DMS153 (cell line): ENCODE results near the gene CPS1.

Experiments
- DNase-seq: peaks from one replicate; lab custom pipeline; 2025; lab: John Stamatoyannopoulos, UW

CPS1 gene

GRCh38 chr2:210681491-210681890, 125.1 kb downstream of the CPS1 start:
- peak; percentile 88 for DNase-seq

DNA sequence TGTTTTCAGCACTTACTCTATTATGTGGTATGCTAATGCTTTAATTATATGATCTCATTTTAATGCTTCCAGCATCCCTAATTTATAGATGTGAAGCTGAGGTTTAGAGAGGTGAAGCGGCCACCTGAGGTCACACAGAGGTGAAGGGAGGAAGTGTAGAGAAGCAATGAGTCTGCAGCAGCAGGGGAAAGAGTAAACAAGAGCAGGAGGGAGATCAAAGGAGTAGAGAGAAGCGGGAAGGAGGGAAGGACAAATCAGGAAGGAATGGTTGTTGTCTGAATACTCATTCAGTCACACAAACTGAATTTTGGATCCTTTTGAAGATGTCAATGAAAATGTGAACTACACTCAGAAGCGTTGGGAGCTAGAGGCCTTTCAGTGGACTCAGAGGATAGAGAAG, 130.0 kb downstream of the CPS1 start:
- no peak for DNase-seq

GRCh38 chr2:210687786-210688470, 131.5 kb downstream of the CPS1 start:
- no peak for DNase-seq

DNA sequence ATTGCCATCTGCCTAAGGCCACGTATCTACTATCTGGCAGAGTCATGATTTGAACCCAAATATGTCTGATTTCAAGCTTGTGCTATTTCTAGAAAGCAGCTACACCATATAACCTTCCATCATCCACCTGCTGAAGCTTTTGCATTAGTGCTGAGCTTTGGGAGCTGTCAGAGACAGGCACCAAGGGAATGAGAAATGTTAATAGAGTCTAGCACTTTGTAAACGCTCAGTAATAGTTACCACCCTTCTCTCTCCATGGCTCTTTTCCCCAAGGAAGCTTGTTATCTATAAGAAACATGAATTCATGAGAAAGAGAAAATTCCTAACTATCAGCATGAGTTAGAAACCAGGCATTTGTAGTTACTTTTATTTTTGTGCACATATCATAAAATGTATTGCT, 151.5 kb downstream of the CPS1 start:
- no peak for DNase-seq

DNA sequence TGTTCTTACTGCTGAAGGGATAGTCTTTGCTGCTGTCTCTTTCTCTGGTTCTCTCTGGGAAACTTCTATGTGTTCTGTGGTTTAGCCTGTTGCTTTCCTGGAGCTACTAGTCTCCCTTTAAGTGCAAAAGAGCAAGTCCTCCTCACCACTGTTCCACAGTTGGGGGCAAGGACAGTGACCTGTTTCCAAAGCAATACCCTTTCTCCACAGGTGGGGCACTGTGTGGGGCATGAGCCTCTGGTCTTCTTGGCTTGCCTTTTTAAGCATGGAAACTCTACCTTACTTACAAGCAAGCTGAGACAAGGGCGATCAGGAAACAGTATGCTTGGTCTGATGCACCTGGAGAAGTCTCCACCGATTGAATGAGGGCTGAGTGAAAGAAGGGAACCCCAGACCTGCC, 156.7 kb downstream of the CPS1 start:
- no peak for DNase-seq

DNA sequence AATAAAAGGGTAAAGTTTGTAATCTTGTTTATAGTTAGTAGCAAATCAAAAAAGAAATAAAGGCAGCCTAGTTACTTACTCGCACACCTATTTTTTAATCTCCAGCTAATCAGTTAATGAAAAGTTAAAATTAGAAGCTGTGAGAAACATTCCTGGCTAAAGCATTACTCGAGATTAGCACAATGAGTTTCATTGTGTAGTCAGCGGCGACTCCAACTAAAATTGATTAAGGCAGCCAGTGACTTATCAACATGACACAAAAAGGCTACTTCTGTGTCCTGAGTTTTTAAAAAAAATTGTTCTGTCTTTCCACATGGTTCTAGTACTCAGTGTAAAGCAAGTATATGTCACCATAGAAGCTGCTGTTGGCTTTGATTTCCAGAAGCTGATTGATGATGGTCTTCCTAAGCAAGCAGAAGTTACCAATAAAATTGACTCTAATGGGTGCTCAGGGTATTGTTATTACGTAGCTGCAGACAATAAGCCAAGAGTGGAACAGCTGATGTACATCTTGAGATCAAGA, 159.2 kb downstream of the CPS1 start:
- DNase-seq = no peak

DNA sequence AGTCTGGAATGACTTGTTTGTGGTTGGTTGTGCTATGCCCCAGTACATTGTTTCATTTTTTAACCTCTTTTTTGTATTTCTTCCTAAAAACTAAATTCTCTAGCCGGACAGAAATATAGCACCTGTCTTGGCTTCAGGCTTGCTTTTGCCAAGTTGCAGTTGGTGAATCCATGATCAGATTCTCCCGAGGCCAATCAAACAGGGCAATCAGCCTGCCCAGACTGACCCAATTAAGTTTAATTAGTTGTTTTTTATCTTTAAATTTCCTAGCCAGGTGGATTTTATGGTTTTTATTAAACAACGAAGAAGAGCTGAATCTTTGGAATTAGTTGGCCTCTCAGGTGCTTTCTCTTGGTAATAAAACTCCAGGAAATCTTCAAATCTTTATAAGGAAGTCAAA, 162.1 kb downstream of the CPS1 start:
- DNase-seq = no peak

DNA sequence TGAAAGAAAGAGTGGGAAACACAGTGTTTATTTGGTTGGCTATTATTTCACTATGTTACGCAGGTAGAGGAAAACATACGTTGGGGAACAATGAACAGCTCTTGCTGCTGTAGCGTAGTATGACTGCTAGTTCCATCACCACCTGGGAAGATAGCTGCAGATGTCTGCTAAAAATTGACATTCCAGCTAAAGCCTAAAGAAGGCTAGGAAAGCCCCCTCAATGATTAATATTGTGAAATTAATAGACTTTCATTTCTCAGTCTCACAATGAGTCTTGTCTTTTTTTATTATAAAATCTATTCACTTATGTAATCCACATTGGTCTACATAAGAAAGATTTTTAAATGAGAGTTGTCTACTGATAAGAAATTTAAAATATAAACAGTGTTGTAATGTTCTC, 165.7 kb downstream of the CPS1 start:
- DNase-seq = no peak

GRCh38 chr2:210727549-210727948, 171.2 kb downstream of the CPS1 start:
- DNase-seq = no peak
